Retina (tissue), 1 donor: ENCODE results near the gene PSMC4.

ENCODE experiments used
- DNase-seq: peaks from one replicate; pipeline ENCODE4 v3.0.0-alpha.2; 2016

PSMC4 gene

GRCh38 chr19:39970675-39971379, at the start of gene PSMC4:
TSS of gene PSMC4 (plus strand) at chr19:39971165. CDS start at chr19:39971203, 38 bp downstream.
- peak; percentile 98 for DNase-seq

DNA sequence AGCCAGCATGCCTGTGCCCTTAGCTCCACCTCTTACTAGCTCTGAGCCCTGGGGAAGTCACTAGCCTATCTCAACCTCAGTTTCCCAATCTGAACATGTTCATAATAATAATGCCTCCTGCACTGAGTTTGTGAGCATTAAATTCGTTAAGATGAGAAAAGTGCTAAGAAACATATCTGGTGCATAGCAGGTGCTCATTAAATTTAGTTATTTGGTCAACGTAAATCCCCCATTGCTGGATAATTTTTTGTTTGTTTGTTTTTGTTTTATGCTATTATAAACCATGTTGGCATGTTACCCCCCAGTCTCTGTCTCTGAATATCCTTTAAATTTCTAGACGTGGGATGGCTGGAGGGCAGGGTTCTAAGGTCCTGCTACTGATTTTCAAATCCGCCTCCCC, 47.1 kb upstream of the PSMC4 start:
- no peak for DNase-seq

DNA sequence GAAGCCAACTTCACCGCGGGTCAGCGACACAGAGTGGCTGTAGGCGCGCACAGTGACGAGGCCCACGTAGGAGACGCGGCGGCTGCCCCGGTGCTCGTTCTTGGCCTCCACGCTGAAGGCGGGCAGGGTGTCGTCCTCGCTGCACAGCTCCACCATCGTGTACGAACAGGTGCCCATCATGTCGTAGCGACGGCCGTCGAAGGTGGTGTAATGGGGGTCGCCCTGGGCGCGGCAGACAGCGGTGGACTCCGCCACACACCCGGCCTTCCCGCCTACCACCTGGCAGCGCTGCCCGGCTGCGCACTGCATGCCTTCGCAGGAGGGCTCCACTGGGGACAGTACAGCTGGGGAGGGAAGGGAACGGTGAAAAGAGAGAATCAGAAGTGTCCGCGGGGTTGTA, 46.6 kb upstream of the PSMC4 start:
- DNase-seq, result no peak

DNA sequence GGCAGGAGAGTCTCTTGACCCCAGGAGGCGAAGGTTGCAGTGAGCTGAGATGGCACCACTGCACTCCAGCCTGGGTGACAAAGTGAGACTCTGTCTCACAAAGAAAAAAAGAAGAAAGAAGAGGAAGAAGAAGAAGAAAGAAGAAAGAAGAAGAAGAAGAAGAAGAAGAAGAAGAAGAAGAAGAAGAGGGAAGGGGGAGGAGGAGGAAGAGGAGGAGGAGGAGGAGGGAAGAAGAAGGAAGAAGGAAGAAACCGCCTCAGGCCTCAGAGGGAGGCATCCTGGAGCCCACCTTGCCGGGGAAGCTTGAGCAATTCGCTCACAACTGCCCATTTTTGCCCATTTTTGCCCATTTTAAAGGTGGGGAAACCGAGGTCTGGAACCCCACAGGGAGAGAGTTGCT, 46.0 kb upstream of the PSMC4 start:
- DNase-seq, result no peak

GRCh38 chr19:39926170-39926760, 44.7 kb upstream of the PSMC4 start:
- DNase-seq, result no peak

DNA sequence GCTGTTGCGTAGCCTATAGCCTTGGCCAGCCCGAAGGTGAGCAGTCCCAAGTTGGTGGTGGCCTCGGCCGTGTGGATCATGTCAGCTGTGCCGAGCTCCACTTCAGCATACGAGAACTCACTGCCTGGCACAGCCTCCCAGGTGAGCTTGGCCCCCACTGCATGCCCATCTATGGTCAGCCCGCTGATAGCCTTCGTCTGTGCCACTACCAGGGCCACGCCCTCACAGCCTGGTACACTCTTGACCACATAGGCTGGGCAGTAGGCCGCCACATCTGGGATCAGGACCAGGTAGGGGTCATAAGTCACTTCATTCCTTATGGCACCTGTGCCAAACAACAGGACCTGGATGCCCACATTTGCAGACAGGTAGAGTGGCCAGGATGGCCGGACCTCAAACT, 43.9 kb upstream of the PSMC4 start:
- DNase-seq, result no peak

DNA sequence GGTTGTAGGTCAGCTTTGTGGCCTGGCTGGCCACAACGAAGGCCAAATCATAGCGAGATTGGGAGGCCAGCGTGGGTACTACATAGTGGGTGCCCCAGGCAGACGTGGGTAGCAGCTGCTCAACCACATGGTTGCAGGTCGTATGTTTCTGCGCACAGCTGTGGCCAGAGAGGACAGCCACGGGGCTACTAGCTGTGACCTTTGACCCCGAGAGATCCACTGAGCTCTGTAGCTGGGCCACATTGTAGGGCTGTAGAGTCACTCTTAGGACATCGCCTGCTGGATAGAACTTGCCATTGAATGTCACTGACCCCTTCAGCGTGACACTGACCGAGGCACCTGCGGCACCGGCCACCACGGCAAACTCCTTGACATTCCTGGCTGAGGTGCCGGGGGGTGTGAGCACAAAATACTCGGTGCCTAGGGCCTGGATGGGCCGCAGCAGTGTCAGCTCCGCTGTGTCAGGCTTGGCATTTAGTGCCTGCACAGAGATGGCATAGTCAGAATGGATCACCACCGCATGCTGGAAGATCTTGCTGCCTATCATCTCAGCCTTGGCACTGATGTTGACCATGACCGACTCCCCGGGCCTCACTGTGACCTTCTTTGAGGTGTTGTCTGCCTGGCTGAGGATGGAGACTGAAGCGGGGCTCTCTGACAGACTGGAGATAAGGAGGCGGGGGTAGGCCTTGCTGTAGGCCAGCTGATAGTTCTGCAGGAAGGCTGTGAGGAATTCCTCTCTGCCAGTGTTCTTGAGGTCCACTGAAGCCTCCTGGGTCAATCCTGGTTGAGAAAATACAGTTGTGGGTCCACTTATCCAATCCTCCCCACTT, 43.2 kb upstream of the PSMC4 start:
- DNase-seq, result no peak

DNA sequence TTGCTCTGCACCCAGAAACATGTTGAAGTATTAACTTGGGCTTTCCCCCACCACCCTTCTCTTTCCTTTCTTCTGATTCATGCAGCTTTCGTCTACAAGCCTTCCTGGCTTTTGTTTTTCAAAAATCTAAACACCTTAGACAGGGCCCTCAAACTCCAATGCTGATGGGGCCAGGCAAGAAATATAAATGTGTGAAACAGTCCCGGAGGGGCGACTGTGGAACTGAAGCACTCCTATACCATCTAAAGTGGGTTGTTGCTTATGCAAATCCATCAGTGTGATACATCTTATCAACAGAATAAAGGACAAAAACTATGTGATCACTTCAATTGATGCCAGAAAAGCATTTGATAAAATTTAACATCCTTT, 42.6 kb upstream of the PSMC4 start:
- no peak for DNase-seq

DNA sequence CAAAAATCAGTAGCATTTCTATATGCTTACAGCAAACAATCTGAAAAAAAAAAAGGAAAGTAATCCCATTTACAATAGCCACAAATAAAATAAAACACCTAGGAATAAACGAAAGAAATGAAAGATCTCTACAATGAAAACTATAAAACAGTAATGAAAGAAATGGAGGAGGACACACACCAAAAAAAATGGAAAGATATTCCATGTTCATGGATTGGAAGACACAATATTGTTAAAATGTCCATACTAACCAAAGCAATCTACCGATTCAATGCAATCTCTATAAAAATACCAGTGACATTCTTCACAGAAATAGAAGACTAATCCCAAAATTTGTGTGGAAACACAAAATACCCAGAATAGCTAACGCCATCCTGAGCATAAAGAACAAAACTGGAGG, 41.2 kb upstream of the PSMC4 start:
- no peak for DNase-seq

DNA sequence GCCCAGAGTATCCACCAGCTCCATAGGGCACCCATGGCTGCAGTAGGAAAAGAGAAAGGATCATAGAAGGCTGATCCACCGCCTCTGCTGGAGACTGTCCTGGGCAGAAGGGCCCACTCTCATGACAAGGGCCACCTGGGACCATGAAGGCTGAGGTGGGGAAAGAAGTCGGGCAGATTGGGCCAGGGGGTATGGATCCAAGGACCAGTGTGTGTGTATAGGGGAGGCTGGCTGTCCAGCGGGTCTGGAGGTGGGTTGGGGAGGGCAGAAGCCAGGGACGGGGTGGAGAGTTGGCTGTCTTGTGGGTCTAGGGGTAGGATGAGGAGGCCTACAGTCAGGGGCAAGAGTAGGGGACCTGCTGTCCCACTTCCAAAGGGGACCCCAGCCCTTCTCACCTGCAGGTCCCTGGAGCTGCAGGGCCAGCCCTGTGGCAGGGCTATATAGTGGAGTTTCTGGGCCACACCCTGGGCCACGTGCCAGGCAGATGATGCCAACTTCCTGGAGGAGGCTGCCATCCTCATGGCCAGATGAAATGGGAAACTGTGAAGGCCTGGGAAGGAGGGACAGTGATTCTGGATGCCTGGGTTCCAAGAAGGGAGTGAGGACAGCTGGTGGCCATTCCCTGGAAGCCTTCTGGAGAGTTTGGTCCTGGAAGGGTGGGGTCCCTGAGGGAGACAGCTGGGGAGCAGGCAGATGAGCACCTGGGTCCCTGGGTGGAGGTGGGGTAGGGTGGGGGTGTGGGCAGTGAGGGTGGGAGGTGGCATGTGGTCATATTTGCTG, 36.2 kb upstream of the PSMC4 start, which contains the start of gene FCGBP:
Gene FCGBP (minus strand): TSS at position 51 of the 780 bp plus-strand sequence.
- DNase-seq, result no peak

- DNase-seq, result no peak
Observed at GRCh38 chr19:39935364-39935661, 35.7 kb upstream of the PSMC4 start.

DNA sequence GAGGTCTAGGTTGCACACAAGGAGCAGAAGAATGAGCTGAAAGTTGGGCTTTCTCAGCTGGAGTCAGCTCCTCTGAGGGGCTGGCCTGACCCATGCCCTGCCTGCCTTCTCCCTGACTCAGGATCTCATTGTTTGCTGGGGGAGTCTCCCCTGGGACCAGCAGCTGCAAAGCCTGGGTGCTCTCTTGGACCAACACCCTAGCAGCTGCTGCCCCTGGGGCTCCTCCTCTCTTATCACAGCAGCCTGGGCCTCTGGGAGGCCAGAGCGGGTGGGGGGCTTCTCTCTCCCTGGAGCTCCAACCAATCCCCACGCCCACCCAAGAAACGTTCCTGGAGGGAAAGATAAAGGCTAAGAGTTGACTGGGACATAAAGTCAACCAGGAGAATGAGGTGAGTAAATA, 34.9 kb upstream of the PSMC4 start:
- no peak for DNase-seq

- no peak for DNase-seq
Observed at GRCh38 chr19:39936622-39937021, 34.3 kb upstream of the PSMC4 start.

DNA sequence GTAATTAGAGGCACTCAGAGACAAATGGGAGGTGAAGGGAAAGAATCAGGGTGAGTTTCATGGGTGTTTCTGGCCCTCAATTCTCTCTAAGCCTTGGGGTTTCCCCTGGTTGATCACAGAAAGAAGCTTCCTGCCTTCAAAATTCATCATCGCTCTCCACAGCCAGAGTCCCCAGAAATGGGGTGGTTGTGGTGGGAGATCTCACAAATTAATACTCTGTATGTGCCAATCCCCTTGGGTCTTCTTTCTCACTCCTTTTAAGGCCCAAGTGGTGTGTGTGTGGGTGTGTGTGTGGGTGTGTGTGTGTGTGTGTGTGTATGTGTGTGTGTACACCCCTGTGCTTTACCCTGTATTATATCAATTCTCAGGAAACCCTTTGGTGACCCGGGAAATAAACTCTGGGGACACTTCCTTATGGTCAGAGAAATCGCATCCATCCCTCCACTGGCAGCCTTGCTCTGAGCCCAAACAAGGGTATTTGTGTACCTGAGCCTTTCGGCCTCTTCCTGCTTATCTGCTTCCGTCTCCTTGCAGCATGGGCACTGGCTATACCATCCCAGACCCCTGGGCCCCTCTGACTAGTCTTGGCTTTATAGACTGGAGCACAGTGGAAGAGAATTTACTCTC, 33.8 kb upstream of the PSMC4 start:
- DNase-seq, result no peak

DNA sequence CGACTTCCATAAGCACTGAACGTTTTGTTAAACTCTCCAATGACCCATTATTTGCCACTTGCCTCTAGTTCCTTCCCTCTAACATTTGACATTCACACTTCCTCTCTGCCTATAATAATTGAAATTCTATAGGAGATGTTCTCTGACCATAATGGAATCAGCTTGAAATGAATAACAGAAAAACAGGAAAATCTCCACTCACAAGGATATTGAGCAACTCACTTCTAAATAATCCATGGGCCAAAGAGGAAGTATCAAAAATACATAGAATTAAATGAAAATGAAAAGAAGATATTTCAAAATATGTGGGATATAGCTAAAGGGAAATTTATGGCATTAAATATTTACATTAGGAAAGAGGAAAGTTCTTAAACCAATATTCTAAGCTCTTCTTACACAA, 33.2 kb upstream of the PSMC4 start:
- no peak for DNase-seq

- no peak for DNase-seq
Observed at GRCh38 chr19:39939556-39939955, 31.4 kb upstream of the PSMC4 start.

DNA sequence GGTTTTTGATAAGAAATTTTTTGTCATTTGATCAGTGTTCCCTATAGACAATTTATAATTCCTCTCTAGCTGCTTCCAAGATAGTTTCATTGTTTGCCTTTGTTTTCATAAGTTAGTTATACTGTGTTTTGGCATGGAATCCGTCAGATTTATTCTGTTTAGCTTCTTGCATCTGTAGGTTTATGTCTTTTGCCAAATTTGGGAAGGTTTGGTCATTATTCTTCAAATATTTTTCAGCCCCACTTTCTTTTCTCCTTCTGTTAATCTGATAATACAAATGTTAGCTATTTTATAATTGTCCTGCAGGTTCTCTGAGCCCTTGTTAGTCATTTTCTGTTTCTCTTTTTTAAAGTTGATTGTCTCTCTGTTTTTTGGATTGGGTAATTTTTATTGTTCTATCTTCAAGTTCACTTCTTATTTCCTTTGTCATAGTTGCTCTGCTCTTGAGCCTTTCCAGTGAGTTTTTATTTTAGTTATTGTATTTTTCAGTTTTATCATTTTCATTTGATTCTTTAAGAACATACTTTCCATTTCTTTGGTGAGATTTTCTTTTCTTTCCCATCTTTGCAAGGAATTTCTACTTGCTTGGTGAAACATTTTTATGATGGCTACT, 30.6 kb upstream of the PSMC4 start:
- DNase-seq, result no peak

DNA sequence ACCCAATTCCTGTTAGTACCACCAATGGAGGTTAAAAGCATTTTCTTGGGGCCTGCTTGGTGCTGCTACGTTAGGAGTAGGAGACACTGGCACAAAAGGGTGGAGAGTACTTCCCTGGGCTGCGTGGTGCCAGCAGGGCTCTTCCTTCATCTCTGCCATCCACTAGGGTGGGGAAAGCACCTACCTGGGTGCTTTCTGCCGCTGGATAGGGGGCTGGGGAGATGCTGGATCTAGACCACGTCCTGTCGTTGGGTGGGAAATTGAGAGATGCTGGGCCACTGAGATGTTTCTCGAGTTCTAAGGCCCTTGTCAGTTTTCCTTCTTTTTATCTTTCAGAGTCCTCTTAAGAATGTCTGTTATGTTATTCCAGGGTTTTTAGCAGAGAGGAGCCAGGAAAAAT, 29.8 kb upstream of the PSMC4 start:
- no peak for DNase-seq

GRCh38 chr19:39941615-39942365, 29.2 kb upstream of the PSMC4 start:
- DNase-seq, result peak; percentile 18

GRCh38 chr19:39942366-39942730, 28.6 kb upstream of the PSMC4 start:
- peak; percentile 17 for DNase-seq

- DNase-seq, result no peak
Observed at GRCh38 chr19:39943586-39943985, 27.4 kb upstream of the PSMC4 start.

- no peak for DNase-seq
Observed at GRCh38 chr19:39946532-39946931, 24.4 kb upstream of the PSMC4 start.
